Measurements from ENCODE around the gene ARHGAP44. TPM values are rescaled to one million over a fixed set of nuclear protein-coding genes. Genes with fewer than 3 reads are reported as not detected.

ARHGAP44 gene
- total and polyA plus RNA-seq, 4 donors: 12.1 to 37.5 (median 20.2) TPM

GRCh38 chr17:12759090-12759489, 30.2 kb upstream of the ARHGAP44 start:
- no peaks in the 10 kb centered on the region for H3K4me1 ChIP-seq (ENCODE audit: control insufficient read depth in 5 of 5, insufficient read depth in 5 of 5, low read length in 5 of 5)
- no peak for DNase-seq
- no peak overlapping the region for H3K4me3 ChIP-seq
- TF ChIP-seq, protein P1, sequence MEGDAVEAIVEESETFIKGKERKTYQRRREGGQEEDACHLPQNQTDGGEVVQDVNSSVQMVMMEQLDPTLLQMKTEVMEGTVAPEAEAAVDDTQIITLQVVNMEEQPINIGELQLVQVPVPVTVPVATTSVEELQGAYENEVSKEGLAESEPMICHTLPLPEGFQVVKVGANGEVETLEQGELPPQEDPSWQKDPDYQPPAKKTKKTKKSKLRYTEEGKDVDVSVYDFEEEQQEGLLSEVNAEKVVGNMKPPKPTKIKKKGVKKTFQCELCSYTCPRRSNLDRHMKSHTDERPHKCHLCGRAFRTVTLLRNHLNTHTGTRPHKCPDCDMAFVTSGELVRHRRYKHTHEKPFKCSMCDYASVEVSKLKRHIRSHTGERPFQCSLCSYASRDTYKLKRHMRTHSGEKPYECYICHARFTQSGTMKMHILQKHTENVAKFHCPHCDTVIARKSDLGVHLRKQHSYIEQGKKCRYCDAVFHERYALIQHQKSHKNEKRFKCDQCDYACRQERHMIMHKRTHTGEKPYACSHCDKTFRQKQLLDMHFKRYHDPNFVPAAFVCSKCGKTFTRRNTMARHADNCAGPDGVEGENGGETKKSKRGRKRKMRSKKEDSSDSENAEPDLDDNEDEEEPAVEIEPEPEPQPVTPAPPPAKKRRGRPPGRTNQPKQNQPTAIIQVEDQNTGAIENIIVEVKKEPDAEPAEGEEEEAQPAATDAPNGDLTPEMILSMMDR (IDR thresholded peaks at IDR 0.05; ENCODE audit: control extremely low read depth, extremely low read depth): no peak
- H3K9me3 ChIP-seq (ENCODE audit: control insufficient read depth in 4 of 4, insufficient read depth in 3 of 4, low read length in 3 of 4): peaks cover 0 to 2% (median 0%) of the 10 kb centered on the region in 4 donors
- no peaks in the 10 kb centered on the region for H3K27me3 ChIP-seq (ENCODE audit: control insufficient read depth in 3 of 3, insufficient read depth in 3 of 3, low read length in 2 of 3)
- ATAC-seq (ENCODE audit: insufficient read depth, low FRiP score): no peak
- peaks cover 0 to 4% (median 0%) of the 10 kb centered on the region in 4 donors for H3K36me3 ChIP-seq (ENCODE audit: control insufficient read depth in 4 of 4, insufficient read depth in 4 of 4, low read length in 4 of 4)
- no peak overlapping the region for H3K9ac ChIP-seq (ENCODE audit: insufficient read depth in 1 of 2, low read length in 2 of 2)
- H3K27ac ChIP-seq (ENCODE audit: low read depth in 1 of 2, low read length in 1 of 2): no peak overlapping the region
- 43 to 69% methylated on average over 2 of the region's 2 CpGs for WGBS, 2 donors

- peaks cover 0 to 2% (median 0%) of the 10 kb centered on the region in 4 donors for H3K36me3 ChIP-seq (ENCODE audit: control insufficient read depth in 4 of 4, insufficient read depth in 4 of 4, low read length in 4 of 4)
- H3K9ac ChIP-seq (ENCODE audit: insufficient read depth in 1 of 2, low read length in 2 of 2): no peak overlapping the region
- DNase-seq (no peak), ATAC-seq (ENCODE audit: insufficient read depth, low FRiP score) (no peak)
- 66 to 79% methylated on average over 6 of the region's 6 CpGs for WGBS, 2 donors
- no peak overlapping the region for H3K4me3 ChIP-seq
- peaks cover 0 to 4% (median 0%) of the 10 kb centered on the region in 5 donors for H3K4me1 ChIP-seq (ENCODE audit: control insufficient read depth in 5 of 5, insufficient read depth in 5 of 5, low read length in 5 of 5)
- H3K27ac ChIP-seq (ENCODE audit: low read depth in 1 of 2, low read length in 1 of 2): no peak overlapping the region
- peaks cover 0 to 8% (median 0%) of the 10 kb centered on the region in 3 donors for H3K27me3 ChIP-seq (ENCODE audit: control insufficient read depth in 3 of 3, insufficient read depth in 3 of 3, low read length in 2 of 3)
- TF ChIP-seq, protein P1 (IDR thresholded peaks at IDR 0.05; ENCODE audit: control extremely low read depth, extremely low read depth): no peak
- peaks cover 0 to 2% (median 0%) of the 10 kb centered on the region in 4 donors for H3K9me3 ChIP-seq (ENCODE audit: control insufficient read depth in 4 of 4, insufficient read depth in 3 of 4, low read length in 3 of 4)
Observed at GRCh38 chr17:12765548-12765947, 23.8 kb upstream of the ARHGAP44 start.

DNA sequence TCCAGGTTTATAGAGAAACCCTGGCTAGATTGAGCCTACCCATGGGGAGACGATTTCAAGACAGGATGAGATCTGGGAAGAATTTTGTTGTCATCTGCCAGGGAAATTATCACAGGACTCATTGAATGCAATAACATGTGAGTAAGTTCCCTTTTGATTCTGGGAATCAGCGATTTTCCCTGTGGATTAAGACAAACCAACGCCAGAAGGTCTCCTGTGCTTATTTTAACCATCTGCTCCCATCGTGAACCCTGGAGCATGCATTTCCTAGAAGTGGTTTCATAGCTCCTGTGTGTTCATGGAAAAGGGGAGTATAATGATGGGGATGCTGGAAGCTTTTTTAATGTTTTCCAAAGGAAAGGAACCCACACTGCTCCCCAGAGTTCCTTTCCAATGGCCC, 21.0 kb upstream of the ARHGAP44 start:
- TF ChIP-seq, protein P1 (IDR thresholded peaks at IDR 0.05; ENCODE audit: control extremely low read depth, extremely low read depth): no peak
- peaks cover 0 to 4% (median 0%) of the 10 kb centered on the region in 5 donors for H3K4me1 ChIP-seq (ENCODE audit: control insufficient read depth in 5 of 5, insufficient read depth in 5 of 5, low read length in 5 of 5)
- ATAC-seq (ENCODE audit: insufficient read depth, low FRiP score) (no peak), DNase-seq (no peak)
- peaks cover 0 to 8% (median 7%) of the 10 kb centered on the region in 3 donors for H3K27me3 ChIP-seq (ENCODE audit: control insufficient read depth in 3 of 3, insufficient read depth in 3 of 3, low read length in 2 of 3)
- peaks cover 0 to 1% (median 0%) of the 10 kb centered on the region in 4 donors for H3K9me3 ChIP-seq (ENCODE audit: control insufficient read depth in 4 of 4, insufficient read depth in 3 of 4, low read length in 3 of 4)
- no peak overlapping the region for H3K9ac ChIP-seq (ENCODE audit: insufficient read depth in 1 of 2, low read length in 2 of 2)
- H3K27ac ChIP-seq (ENCODE audit: low read depth in 1 of 2, low read length in 1 of 2): no peak overlapping the region
- no peak overlapping the region for H3K4me3 ChIP-seq
- 78 to 81% methylated on average over 4 of the region's 4 CpGs for WGBS, 2 donors
- H3K36me3 ChIP-seq (ENCODE audit: control insufficient read depth in 4 of 4, insufficient read depth in 4 of 4, low read length in 4 of 4): no peaks in the 10 kb centered on the region

DNA sequence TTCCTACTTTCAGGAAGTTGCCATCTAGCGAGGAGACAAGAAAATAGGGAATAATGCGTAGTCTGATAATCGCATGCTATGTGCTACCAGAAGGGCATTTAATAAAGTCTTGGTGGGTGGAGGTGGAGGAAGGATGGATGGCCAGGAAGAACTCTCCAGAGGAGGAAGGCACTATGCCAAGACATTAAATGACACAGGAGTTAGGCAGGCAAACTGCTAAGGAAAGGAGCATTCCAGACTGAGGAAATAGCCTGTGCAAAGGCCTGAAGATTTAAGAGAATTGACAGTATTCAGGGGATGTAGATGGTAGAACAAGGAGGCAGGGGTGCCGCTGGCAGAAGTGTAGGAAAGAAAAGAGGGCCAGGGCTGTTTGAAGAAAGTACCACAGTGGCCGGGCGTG, 19.3 kb upstream of the ARHGAP44 start:
- Histone ChIP-seq H3K4me1 (ENCODE audit: control insufficient read depth in 5 of 5, insufficient read depth in 5 of 5, low read length in 5 of 5) (peaks cover 0 to 4% (median 0%) of the 10 kb centered on the region in 5 donors), H3K9me3 (ENCODE audit: control insufficient read depth in 4 of 4, insufficient read depth in 3 of 4, low read length in 3 of 4) (no peaks in the 10 kb centered on the region), H3K4me3 (no peak overlapping the region), H3K9ac (ENCODE audit: insufficient read depth in 1 of 2, low read length in 2 of 2) (no peak overlapping the region), H3K27ac (ENCODE audit: low read depth in 1 of 2, low read length in 1 of 2) (no peak overlapping the region), H3K27me3 (ENCODE audit: control insufficient read depth in 3 of 3, insufficient read depth in 3 of 3, low read length in 2 of 3) (peaks cover 0 to 8% (median 7%) of the 10 kb centered on the region in 3 donors), H3K36me3 (ENCODE audit: control insufficient read depth in 4 of 4, insufficient read depth in 4 of 4, low read length in 4 of 4) (no peaks in the 10 kb centered on the region)
- 94 to 95% methylated on average over 6 of the region's 6 CpGs for WGBS, 2 donors
- no peak for DNase-seq
- TF ChIP-seq, protein P1 (IDR thresholded peaks at IDR 0.05; ENCODE audit: control extremely low read depth, extremely low read depth): no peak
- ATAC-seq (ENCODE audit: insufficient read depth, low FRiP score): no peak
